Progenitor cell of endocrine pancreas (in vitro differentiated cells): Measurements from ENCODE around the gene NINJ1. TPM values are rescaled to one million over a fixed set of nuclear protein-coding genes. Genes with fewer than 3 reads are reported as not detected.

ENCODE experiments used
- DNase-seq: peaks from one replicate; pipeline ENCODE4 v3.0.0; 2021; ENCODE audit warnings: low spot score; ENCODE audit not compliant: unreplicated experiment
- H3K27ac Mint-ChIP-seq: 2 replicates; pipeline ENCODE4 v1.8.0; 2021; ENCODE audit warnings: mild to moderate bottlenecking, moderate library complexity, mixed read lengths
- H3K27me3 Mint-ChIP-seq: 2 replicates; pipeline ENCODE4 v1.8.0; 2021; ENCODE audit warnings: mixed read lengths
- H3K36me3 Mint-ChIP-seq: 2 replicates; pipeline ENCODE4 v1.8.0; 2022; ENCODE audit warnings: mixed read lengths; ENCODE audit not compliant: insufficient read depth
- H3K4me1 Mint-ChIP-seq: 2 replicates; pipeline ENCODE4 v1.8.0; 2021; ENCODE audit warnings: low read depth, mixed read lengths
- H3K4me3 Mint-ChIP-seq: 2 replicates; pipeline ENCODE4 v1.8.0; 2021; ENCODE audit warnings: low read depth, mild to moderate bottlenecking, moderate library complexity, mixed read lengths
- H3K9me3 Mint-ChIP-seq: 2 replicates; pipeline ENCODE4 v1.8.0; 2021; ENCODE audit warnings: low read depth, mixed read lengths
- CTCF ChIP-seq: fragments of 200-600 bp; sonication (generic); IDR thresholded peaks from one replicate; pipeline ENCODE4 v1.5.0; 2021; ENCODE audit warnings: antibody characterized with exemption, mild to moderate bottlenecking; ENCODE audit not compliant: unreplicated experiment
- total RNA-seq: library from RNA; stranded (reverse); gene quantifications from 2 replicates; pipeline ENCODE4 v1.2.1, GENCODE V29; 2021

NINJ1 gene
- total RNA-seq, 1 donor from 2014 or later = 38.1 TPM

- H3K9me3 Mint-ChIP-seq = no peaks in the 10 kb centered on the region
- no peaks in the 10 kb centered on the region for H3K36me3 Mint-ChIP-seq
- H3K4me1 Mint-ChIP-seq = peaks cover 18% of the 10 kb centered on the region
- peaks cover 1% of the 10 kb centered on the region for H3K27me3 Mint-ChIP-seq
- no peak overlapping the region for H3K4me3 Mint-ChIP-seq
- no peak for TF ChIP-seq CTCF
- no peak for DNase-seq
- no peak overlapping the region for H3K27ac Mint-ChIP-seq
Measured at GRCh38 chr9:93129691-93130500, 4.2 kb downstream of the NINJ1 start.

- no peak overlapping the region for H3K27ac Mint-ChIP-seq
- DNase-seq = no peak
- no peak for TF ChIP-seq CTCF
- peaks cover 1% of the 10 kb centered on the region for H3K36me3 Mint-ChIP-seq
- H3K4me1 Mint-ChIP-seq = peaks cover 16% of the 10 kb centered on the region
- no peaks in the 10 kb centered on the region for H3K9me3 Mint-ChIP-seq
- H3K4me3 Mint-ChIP-seq = no peak overlapping the region
- H3K27me3 Mint-ChIP-seq = no peaks in the 10 kb centered on the region
Measured at GRCh38 chr9:93129286-93129685, 4.8 kb downstream of the NINJ1 start.

GRCh38 chr9:93128715-93129224 is 5.3 kb downstream of the NINJ1 start:
- H3K27me3 Mint-ChIP-seq = no peaks in the 10 kb centered on the region
- peaks cover 1% of the 10 kb centered on the region for H3K36me3 Mint-ChIP-seq
- H3K4me3 Mint-ChIP-seq = no peak overlapping the region
- no peaks in the 10 kb centered on the region for H3K9me3 Mint-ChIP-seq
- no peak overlapping the region for H3K27ac Mint-ChIP-seq
- H3K4me1 Mint-ChIP-seq = peaks cover 16% of the 10 kb centered on the region
- no peak for TF ChIP-seq CTCF
- DNase-seq = no peak

GRCh38 chr9:93128011-93128714 is 5.9 kb downstream of the NINJ1 start:
- no peak for DNase-seq
- no peak overlapping the region for H3K4me3 Mint-ChIP-seq
- H3K4me1 Mint-ChIP-seq = peaks cover 12% of the 10 kb centered on the region
- H3K27ac Mint-ChIP-seq = peak overlapping the region; percentile 24
- peaks cover 1% of the 10 kb centered on the region for H3K36me3 Mint-ChIP-seq
- no peak for TF ChIP-seq CTCF
- no peaks in the 10 kb centered on the region for H3K9me3 Mint-ChIP-seq
- no peaks in the 10 kb centered on the region for H3K27me3 Mint-ChIP-seq

GRCh38 chr9:93127395-93127911 is 6.6 kb downstream of the NINJ1 start:
- Mint-ChIP-seq H3K4me3 (no peak overlapping the region), H3K4me1 (peaks cover 5% of the 10 kb centered on the region), H3K27me3 (no peaks in the 10 kb centered on the region), H3K27ac (no peak overlapping the region), H3K36me3 (peaks cover 1% of the 10 kb centered on the region), H3K9me3 (no peaks in the 10 kb centered on the region)
- DNase-seq = no peak
- TF ChIP-seq CTCF = no peak
